OCI-LY1 (cell line): ENCODE measurements around the gene GALNT13.

ENCODE experiments used
- CTCF ChIP-seq: fragments of 200-600 bp; sonication (generic), shearing (Covaris generic); IDR thresholded peaks from 2 replicates; pipeline ENCODE4 v1.5.1; 2017; ENCODE audit warnings: mild to moderate bottlenecking, antibody characterized with exemption, low read length, moderate library complexity, mixed read lengths
- EZH2 ChIP-seq: fragments of 200-600 bp; sonication (generic), shearing (Covaris generic); IDR thresholded peaks from 2 replicates; pipeline ENCODE4 v1.8.0; 2017; ENCODE audit warnings: borderline replicate concordance, mixed run types, mild to moderate bottlenecking, antibody characterized with exemption, low read length, moderate library complexity, mixed read lengths

- no peak for TF ChIP-seq CTCF
- no peak for TF ChIP-seq EZH2
These were observed 372.0 kb downstream of the GALNT13 start for GRCh38 chr2:154243685-154244084.
